Globus pallidus (tissue), 1 donor: ENCODE measurements around the gene ZDHHC16.
"Not testable (repeated sequence)": the region's sequence is repeated elsewhere in the genome, so short reads cannot be mapped to it uniquely, and the experiment has no call there.

ENCODE experiments used
- DNase-seq: peaks from one replicate; pipeline ENCODE4 v3.0.0-alpha.2; 2015; ENCODE audit warnings: low spot score

Gene ZDHHC16

DNA sequence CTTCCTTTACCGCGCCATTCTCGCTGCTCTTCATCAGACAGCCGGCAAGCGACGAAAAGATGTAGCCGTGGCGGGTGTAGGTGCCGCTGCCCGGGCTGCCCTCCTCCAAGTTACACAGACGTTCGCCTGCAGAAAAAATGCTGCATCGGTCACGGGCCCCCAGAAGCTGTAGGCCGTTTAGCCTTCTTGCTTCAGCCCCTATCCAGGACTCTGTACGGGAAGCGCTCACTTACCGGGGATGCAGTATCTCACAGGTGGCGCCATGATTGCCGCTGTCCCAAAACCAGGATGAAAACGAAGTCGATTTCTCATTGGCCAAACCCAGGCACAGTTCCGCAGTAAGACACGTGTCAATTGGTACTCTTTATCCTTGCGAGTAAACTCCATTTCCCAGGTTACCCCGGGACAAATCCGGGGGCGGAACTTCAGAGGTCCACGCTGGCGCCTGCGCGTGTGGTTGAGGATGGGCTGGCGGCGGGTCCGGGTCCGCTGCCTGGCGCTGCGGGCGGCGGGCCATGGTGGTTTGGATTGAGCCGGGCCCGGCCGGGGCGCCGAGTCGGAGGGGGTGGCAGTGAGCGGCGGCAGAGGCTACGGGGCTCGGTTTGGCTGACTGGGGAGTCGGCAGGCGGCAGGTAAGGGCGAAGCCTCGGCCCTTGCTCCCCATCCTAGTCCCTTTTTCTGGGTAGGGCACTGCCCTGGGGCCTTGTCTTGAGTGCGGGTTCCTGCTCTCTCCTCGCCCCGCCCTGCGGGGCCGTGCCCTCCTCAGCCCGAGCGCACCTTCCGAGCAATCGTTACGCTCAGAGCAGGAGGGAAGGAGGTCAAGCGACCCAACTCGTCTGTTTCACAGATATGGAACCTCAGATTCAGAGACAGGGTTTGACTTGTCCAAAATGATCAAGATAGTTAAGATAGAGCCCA, at the start of gene ZDHHC16, which contains the start of gene EXOSC1:
Gene ZDHHC16, plus strand, starts transcription at position 454 of the 918 bp plus-strand sequence. CDS start 5,501 bp downstream, outside the sequence.
Gene EXOSC1, minus strand, starts transcription at position 285 of the 918 bp plus-strand sequence. Its CDS starts 21 bp downstream, at position 264.
- DNase-seq = peak; percentile 97

DNA sequence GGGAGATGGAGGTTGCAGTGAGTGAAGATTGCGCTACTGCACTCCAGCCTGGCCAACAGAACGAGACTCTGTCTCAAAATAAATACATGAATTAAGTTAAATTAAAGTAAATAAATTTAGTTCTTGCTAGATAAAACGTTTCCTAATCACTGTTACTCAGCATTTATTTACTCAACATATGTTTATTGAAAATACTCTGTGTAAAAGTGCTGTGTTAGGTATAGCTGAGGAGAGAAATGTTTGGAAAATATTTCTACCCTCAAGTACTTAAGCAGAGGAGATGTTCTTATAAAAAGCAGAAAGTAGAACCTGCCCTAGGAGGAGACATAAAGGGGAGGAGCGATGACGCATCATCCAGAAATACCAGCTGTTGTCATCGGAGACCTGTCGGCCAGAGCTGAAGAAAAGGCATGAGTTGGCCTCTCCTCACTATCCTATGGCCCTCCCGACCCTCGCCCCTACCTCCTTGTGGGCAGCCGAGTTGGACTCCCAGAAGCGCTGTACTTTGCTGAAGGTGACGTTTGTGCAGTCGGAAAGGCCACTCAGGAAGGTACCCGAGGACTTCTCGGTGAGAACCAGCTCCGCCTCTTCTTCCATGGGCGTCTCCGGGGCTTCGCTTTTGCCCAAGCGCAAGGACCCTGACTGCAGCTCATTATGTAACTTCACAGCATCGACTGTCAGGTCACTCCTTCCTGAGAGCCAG, 46.0 kb upstream of the ZDHHC16 start:
- no peak for DNase-seq

DNA sequence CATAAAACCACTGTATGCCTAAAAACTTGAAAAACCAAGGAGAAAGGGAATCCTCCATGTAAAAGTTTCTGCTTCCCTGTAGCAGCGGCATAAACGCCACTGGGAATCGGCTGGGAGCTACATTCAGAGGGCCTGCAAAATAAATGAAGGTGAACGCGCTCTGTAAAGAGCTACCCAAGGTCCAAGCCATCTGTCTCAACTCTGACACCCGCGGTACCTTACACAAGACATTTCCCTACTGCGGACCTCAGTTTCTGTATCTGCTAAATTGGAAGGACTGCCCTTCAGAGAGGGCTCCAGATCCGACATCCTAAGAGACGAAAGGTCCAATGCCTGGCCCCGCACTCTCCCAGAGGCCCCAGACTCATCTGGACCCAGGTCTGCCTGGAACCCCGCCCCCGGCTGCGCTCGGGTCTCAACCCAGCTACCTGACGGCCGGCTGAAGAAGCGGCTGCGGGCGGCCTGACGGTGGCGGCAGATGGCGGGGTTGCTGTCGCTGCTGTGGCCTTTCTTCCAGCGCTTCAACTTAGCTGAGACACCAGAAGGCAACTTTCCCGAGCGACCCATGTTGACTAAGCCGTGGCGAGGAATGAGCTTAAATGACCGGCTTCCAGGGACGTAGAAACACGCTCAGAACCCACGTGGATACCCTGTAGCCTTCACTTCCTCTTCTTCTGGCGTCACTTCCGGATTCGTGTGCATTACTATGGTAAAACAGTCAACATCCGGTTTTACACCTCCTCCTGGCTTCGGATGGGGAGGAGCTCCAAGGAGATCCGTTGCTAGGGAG, 45.1 kb upstream of the ZDHHC16 start, which contains the start of gene RRP12:
Gene RRP12, minus strand, starts transcription at position 676 of the 790 bp plus-strand sequence. Its CDS starts 109 bp downstream, at position 567.
- DNase-seq = peak; percentile 95

DNA sequence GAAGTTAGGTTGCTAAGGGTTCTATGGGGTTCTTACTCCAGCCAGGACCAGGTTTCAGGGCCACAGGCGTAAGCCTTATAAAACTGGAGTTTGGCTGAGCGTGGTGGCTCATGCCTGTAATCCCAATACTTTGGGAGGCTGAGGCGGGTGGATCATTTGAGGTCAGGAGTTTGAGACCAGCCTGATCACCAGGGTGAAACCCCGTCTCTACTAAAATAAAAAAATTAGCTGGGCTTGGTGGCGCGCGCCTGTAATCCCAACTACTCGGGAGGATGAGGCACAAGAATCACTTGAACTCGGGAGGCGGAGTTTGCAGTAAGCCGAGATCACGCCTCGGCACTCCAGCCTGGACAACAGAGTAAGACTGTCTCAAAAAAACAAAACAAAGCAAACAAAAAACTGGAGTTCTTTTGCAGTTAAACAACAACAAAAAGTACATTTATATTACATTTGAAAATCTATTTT, 44.5 kb upstream of the ZDHHC16 start:
- no peak for DNase-seq

DNA sequence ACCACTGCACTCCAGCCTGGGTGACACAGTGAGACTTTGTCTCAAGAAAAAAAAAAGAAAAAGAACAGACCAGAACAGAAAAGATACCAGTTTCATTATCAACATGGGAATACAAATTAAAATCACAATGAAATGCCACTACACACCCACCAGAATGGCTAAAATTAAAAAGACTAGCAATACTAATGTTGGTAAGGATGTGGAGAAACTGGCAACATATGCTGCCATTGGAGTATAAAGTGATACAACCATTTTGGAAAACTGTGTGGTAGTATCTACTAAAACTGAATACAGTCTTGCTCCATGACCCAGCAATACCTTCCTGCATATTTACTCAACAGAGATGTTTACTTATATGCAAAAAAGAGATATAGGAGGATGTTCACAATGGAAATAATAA, 41.9 kb upstream of the ZDHHC16 start:
- no peak for DNase-seq

DNA sequence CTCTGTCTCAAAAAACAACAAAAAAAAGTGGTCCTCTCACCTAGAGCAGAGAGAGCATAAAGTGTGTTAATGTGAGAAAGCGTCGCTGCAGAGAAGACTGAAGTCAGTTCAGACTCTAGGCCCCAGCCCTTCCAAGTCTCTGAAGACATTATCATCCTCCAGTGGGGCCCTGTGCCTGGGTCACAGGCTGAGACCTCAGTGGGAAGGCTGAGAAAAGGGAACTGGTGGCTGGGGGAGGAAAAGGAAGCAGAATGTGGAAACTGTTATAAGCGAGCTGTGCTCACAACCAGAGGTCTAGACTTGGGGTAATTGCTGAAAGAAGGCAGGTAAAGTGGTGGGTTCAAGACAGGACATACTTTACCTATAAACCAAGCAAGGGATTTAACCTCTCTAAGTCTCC, 39.9 kb upstream of the ZDHHC16 start:
- peak; percentile 41 for DNase-seq

DNA sequence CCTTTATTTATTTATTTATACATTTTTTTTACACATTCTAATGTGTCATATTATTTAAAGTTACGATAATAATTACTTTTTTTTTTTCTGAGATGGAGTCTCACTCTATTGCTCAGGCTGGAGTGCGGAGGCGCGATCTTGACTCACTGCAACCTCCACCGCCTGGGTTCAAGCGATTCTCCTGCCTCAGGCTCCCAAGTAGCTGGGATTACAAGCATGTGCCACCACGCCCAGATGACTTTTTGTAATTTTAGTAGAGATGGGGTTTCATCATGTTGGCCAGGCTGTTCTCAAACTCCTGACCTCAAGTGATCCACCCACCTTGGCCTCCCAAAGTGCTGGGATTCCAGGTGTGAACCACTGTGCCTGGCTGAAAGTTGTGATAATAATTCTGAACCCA, 39.5 kb upstream of the ZDHHC16 start:
- DNase-seq = not testable (repeated sequence)

DNA sequence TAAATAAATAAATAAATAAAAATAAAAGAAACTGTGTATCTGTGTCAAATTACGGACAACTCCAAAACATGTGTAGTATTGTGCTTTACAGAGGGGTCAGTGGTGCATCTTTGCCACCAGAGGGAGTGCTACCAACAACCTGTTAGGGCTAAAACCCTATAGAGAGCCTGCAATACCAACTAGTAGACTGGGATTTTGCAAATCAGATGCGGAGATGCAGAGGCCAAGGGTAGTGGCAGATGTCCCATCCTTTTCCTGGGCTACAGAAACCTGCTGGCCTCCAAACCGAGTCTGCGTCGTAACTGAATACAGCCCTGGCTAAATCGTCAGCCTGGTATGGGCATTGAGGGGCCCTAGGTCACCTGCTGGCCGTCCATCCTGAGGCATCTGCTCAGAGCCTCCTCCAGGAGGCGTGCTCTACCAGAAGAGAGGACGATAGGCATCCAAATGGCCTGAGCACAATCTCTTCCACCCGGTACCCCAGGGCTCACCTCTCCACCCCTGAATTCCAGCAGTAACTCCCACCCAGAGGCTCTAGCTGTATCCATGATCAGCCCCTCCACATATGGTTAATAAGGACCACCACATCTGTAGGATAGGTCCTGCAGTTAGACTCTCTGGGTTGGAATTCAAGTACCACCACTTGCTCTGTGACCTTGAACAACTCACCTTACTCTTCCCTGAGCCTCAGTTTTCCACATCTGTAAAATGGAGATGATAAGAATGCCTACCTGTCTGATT, 38.6 kb upstream of the ZDHHC16 start:
- peak; percentile 68 for DNase-seq

DNA sequence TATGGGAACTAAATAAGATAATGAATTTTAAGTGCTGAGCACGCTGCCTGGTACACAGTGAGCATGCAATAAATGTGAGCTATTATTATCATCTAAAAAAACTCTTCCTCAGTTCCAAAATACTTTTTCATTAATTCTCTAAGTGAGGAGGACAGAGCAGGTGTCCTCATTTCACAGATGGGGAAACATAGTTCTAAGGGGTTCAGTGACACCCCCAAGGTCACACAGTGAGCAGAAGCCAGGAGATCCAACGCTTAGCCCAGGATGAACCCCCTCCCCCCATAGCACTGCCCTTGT, 38.1 kb upstream of the ZDHHC16 start:
- no peak for DNase-seq

DNA sequence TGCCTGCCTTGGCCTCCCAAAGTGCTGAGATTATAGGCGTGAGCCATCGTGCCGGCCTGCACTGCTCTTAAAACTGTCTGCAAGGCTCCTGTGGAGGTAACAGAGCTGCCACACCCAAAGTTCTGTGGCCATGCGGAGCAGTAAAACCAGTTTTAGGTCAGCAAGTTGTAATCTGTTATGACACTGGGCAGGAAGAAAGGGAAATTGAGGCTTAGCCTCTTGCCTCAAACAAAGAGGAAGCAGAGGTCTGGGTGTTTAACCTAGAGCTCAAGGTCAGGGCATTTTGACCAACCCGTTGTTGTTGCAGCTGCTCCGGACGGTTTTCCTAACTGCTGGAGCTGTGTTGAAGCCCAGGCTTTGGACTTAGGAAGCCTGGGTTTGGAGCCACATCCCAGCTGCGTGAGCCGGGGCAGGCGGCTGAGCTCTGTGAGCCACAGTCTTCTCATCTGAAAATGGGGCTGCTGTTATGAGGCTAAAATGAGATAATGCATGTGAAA, 37.4 kb upstream of the ZDHHC16 start:
- DNase-seq = no peak

DNA sequence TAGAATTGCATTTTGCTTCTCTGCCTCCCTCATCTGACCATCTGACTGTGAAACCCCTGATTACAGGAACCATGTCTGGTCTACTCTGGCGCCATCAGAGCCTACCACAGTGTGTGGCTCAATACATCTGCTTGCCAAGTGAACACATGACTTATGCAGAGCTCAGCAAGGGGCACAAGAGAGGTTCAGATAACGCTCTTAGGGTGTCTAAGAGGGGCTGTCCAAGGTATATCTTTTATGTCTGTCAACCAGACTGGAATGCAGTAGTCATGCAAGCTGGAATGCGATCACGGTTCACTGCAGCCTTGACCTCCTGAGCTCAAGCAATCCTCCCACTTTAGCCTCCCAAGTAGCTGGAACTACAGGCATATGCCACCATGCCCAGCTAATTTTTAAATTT, 34.6 kb upstream of the ZDHHC16 start:
- DNase-seq = no peak

DNA sequence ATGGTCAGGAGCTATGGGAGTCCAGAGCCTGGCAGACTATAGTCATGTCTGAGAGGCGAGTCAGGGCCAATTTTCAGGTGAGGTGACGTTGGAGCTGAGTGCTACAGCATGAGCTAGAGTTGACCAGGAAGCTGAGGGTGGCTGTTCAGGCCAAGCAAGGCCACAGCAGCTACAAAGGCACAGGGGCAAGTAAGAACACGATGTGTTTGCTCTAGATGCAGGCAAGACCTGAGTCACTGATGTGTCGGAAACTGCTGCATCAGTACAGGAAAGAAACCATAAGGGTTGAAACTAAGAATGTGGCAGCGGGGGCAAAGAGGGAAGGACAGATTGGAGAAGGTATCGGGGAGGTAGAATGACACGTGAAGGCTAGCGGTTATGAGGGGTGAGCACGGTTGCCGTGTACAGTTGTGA, 33.1 kb upstream of the ZDHHC16 start:
- no peak for DNase-seq

DNA sequence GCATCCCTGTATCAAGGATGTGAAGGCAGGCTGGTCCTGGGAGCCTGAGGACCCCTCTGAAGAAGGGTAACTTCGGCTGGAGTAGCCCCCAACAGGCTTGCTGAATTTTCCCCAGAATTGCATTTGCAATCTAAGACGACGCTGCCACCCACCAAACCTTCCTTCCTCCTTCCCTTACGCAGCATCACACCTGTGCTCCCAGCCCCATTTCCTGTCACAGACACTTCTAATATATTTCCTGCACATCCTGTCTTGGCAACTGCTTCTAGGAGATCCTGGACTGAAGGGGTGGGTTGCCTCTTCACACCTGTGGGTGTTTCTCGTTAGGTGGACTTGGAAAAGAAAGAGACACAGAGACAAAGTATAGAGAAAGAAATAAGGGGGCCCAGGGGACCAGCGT, 29.4 kb upstream of the ZDHHC16 start:
- DNase-seq = no peak

DNA sequence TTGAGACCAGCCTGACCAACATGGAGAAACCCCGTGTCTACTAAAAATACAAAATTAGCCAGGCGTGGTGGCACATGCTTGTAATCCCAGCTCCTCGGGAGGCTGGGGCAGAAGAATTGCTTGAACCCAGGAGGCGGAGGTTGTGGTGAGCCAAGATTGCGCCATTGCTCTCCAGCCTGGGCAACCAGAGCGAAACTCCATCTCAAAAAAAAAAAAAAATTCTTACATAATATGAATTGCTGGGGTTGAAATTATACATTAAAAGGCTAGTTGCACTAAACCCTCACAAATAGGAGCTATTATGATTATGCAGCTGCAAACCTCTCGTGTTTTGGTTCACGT, 22.2 kb upstream of the ZDHHC16 start:
- DNase-seq = not testable (repeated sequence)

DNA sequence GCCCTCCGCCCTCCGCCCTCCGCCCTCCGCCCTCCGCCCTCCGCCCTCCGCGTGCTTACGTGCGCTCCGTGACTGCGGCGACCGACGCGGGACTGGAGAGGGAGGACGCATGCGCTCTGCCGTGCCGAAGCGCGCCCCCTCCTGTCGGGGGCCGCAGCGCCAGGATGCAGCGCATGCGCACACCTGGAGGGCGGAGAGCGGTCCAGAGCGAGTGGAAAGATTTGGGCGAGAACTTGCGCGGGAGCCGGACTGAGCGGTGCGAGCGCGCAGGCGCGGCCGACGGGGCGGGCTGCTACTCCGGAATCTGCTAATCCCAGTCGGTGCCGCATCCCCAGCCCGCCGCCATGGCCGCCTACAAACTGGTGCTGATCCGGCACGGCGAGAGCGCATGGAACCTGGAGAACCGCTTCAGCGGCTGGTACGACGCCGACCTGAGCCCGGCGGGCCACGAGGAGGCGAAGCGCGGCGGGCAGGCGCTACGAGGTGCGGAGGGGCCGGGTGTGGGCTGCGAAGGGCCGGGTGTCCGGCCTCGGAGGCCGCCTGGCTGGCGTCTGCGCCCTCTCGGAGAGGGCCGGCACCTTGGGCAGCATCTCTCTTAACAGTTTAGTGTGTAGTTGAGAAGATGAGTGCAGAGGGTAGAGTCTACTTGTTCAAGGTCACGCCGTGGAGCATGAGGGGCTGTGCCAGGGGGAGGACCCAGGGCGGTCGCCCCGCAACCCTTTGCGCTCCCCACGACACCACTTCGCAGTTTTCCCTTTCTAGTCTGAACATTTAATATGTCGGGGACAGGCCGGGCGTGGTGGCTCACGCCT, 19.8 kb upstream of the ZDHHC16 start, which contains the start of gene PGAM1:
Gene PGAM1, plus strand, starts transcription at position 228 of the 812 bp plus-strand sequence. Its CDS starts 117 bp downstream, at position 345.
- peak; percentile 96 for DNase-seq

DNA sequence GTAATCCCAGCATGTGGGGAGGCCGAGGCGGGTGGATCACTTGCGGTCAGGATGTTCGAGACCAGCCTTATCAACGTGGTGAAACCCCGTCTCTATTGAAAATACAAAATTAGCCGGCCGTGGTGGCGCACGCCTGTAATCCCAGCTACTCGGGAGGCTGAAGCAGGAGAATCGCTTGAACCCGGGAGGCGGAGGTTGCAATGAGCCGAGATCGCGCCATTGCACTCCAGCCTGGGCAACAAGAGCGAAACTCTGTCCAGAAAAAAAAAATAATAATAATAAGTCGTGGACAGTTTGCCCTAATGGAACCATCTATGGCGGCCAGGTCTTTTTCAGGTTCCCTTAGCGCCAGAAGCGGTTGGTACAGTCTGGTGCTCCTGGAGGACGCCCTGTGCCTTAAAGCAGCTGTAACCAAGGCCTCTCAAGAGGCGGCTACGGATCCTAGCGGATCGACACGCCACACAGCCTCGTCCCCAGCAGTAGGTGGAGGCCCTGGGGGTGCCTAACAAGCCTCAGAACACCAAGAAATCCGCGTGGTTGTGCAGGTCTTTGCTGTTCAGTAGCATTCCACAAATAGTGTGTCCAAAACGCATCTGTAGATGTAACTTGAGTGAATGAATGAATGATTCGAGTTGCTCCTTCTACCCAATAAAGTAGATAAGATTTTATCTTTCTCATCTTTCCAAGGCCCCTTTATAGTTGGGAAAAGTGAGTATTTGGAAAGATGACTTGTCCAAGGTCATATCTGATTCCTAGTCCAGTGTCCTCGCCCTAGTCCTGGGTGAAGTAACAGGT, 19.0 kb upstream of the ZDHHC16 start:
- no peak for DNase-seq

DNA sequence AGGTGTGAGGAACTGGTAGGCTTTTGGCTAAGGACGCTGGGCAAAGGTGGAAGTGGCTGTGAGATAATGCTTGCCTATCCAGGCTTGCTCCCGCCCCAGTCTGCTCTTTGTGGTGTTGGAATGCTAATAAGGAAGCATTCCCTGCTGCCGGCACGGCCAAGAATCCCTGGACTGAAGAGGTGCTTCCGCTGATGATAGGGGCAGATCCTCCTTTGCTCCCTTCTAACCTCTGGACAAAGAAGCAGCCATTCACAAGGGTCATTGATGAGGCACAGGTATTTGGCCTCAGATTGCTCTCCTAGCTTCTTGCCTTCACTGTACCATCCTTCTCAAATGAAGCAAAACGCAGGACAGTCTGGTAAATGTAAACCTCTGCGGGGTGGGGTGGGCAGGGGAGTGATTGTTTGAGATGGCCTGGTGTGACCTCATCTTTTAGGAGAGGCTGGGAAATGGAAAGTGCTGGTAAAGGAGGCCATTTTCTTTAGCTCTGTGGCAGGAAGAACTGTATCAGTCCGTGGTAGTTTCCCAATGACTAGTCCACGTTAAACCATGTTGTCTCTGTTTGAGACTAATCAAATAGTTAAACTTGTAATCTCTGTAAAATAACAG, 18.3 kb upstream of the ZDHHC16 start:
- DNase-seq = no peak

DNA sequence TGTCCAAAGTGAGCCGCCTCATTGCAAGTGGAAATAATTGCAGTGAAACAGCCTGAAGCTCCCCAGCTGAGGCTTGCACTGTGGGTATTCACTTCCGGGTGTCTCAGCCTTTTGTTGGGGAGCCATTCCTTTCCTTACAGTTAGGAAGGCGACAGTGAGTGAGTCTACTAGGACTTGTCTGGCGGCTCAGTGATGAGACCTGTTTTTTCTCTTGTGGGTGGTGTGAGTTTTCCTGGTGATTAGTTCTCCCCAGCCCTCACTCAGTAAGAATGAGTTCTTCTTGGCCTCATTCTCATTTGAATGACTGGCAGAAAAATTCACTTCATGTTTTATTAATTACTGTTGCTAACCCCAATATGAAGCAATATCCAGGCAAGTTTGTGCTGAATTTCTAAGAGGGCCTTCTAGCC, 17.4 kb upstream of the ZDHHC16 start:
- DNase-seq = no peak

DNA sequence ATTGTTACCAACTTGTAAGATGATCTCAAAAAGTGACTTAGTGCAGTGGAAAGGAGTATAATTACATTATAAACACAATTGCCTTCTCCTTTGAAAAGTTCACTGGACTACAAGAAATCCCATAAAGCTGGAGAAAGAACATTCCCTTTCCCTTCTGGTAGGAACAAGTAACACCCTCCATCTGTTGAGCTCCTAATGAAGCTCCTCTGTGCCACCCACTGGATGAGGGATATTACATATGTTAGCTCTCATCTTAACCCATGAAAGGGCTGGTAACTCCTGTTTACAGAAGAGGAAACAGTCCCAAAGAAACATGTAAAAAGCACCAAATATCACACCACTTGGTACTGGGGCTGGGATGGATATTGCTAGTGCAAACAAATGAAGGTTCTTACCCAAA, 11.9 kb upstream of the ZDHHC16 start:
- DNase-seq = no peak
